Esophagus squamous epithelium (tissue), 5 donors: ENCODE measurements around the gene ADH1A. TPM values are rescaled to one million over a fixed set of nuclear protein-coding genes. Genes with fewer than 3 reads are reported as not detected.

ENCODE experiments used
- DNase-seq: peaks from one replicate; lab custom pipeline; 2025; lab: John Stamatoyannopoulos, UW
- H3K27ac ChIP-seq, 4 donors: fragments of 200-600 bp; sonication (generic); one replicate each; pipeline ENCODE4 v1.5.1; 2016 to 2019; ENCODE audit warnings: mild to moderate bottlenecking in 1 of 4
- H3K27me3 ChIP-seq, 4 donors: fragments of 200-600 bp; sonication (generic); 1 replicate in 3 of 4; 2 replicates in 1 of 4; pipeline versions ENCODE4 v1.5.1 to v1.6.0; 2017 to 2021; ENCODE audit warnings: antibody characterized with exemption in 1 of 4
- H3K36me3 ChIP-seq, 3 donors: fragments of 200-600 bp; sonication (generic); one replicate each; pipeline ENCODE4 v1.5.1; 2016 to 2019
- H3K4me1 ChIP-seq, 3 donors: fragments of 200-600 bp; sonication (generic); one replicate each; pipeline ENCODE4 v1.5.1; 2017 to 2019
- H3K4me3 ChIP-seq, 4 donors: fragments of 200-600 bp; sonication (generic); 1 replicate in 3 of 4; 2 replicates in 1 of 4; pipeline ENCODE4 v1.5.1; 2016 to 2019; ENCODE audit warnings: mild to moderate bottlenecking in 2 of 4, moderate library complexity in 1 of 4
- H3K9me3 ChIP-seq, 3 donors: fragments of 200-600 bp; sonication (generic); one replicate each; pipeline ENCODE4 v1.5.1; 2016 to 2019
- CTCF ChIP-seq, 6 experiments: fragments of 450-650 bp in 4 of 6; fragments of 200-600 bp in 2 of 6; sonication (generic) in 2 of 6; IDR thresholded peaks; one replicate each; pipeline ENCODE4 v1.5.1; 2016 to 2019; ENCODE audit warnings: antibody characterized with exemption in 6 of 6, mild to moderate bottlenecking in 4 of 6, moderate library complexity in 4 of 6
- POLR2A ChIP-seq, 4 donors: fragments of 450-650 bp; IDR thresholded peaks; one replicate each; pipeline ENCODE4 v1.6.1; 2017; ENCODE audit warnings: antibody characterized with exemption in 4 of 4, mild to moderate bottlenecking in 4 of 4, moderate library complexity in 3 of 4
- WGBS, 2 donors: methylation state at CpG; one replicate each; pipeline ENCODE4 v1.1.5; 2018; 5-methylcytosine and 5-hydroxymethylcytosine counted together
- intact Hi-C: fragments of 100-400 bp; cut with DNase I; formaldehyde crosslinking; loops from one replicate; pipeline ENCODE4 v1.15.0; 2022
- total RNA-seq, 4 donors: library from RNA; depleted of rRNA; stranded (reverse); fragments of >200 nt; gene quantifications; one replicate each; pipeline ENCODE4 v1.1.0, GENCODE V29; 2016
- donor health status: DM: yes; HTN: yes; CAD: no.

The ADH1A gene
- not detected for total RNA-seq

GRCh38 chr4:99290848-99291786 lies at the start of gene ADH1A:
Gene ADH1A (minus strand): TSS chr4:99290985. CDS start chr4:99290914, 71 bp downstream.
- intact Hi-C loops = no loop called here
- WGBS, 2 donors = 19 to 67% methylated on average over 1 to 3 of the region's 3 CpGs
- H3K4me1 ChIP-seq = peaks cover 0 to 3% (median 0%) of the 10 kb centered on the region in 3 donors
- no peaks in the 10 kb centered on the region for H3K36me3 ChIP-seq
- H3K9me3 ChIP-seq = no peaks in the 10 kb centered on the region
- no peak for DNase-seq
- no peaks in the 10 kb centered on the region for H3K27me3 ChIP-seq
- no peak within 1 kb of the TSS for H3K4me3 ChIP-seq
- TF ChIP-seq CTCF (IDR thresholded peaks at IDR 0.05) = no peak
- no peak for TF ChIP-seq POLR2A (IDR thresholded peaks at IDR 0.05)
- H3K27ac ChIP-seq = no peak within 1 kb of the TSS

GRCh38 chr4:99339172-99339571 lies 48.4 kb upstream of the ADH1A start:
- Histone ChIP-seq H3K4me3 (no peak overlapping the region), H3K4me1 (no peaks in the 10 kb centered on the region), H3K27me3 (no peaks in the 10 kb centered on the region), H3K27ac (no peak overlapping the region), H3K36me3 (no peaks in the 10 kb centered on the region), H3K9me3 (no peaks in the 10 kb centered on the region)
- WGBS, 2 donors = 89 to 91% methylated on average over 3 of the region's 3 CpGs
- no peak for DNase-seq
- TF ChIP-seq CTCF (IDR thresholded peaks at IDR 0.05) = no peak
- no peak for TF ChIP-seq POLR2A (IDR thresholded peaks at IDR 0.05)
- intact Hi-C loops = no loop called here

- Histone ChIP-seq H3K36me3 (no peaks in the 10 kb centered on the region), H3K27ac (no peak overlapping the region), H3K27me3 (no peaks in the 10 kb centered on the region), H3K4me1 (no peaks in the 10 kb centered on the region), H3K4me3 (no peak overlapping the region), H3K9me3 (no peaks in the 10 kb centered on the region)
- intact Hi-C loops = no loop called here
- WGBS, 2 donors = 52 to 72% methylated on average over 4 of the region's 4 CpGs
- no peak for TF ChIP-seq POLR2A (IDR thresholded peaks at IDR 0.05)
- TF ChIP-seq CTCF (IDR thresholded peaks at IDR 0.05) = no peak
- no peak for DNase-seq
These were observed 45.8 kb upstream of the ADH1A start for GRCh38 chr4:99336553-99336952.

- intact Hi-C loops = no loop called here
- no peak for TF ChIP-seq CTCF (IDR thresholded peaks at IDR 0.05)
- no peak for TF ChIP-seq POLR2A (IDR thresholded peaks at IDR 0.05)
- H3K27me3 ChIP-seq = no peaks in the 10 kb centered on the region
- no peaks in the 10 kb centered on the region for H3K36me3 ChIP-seq
- no peak for DNase-seq
- no peaks in the 10 kb centered on the region for H3K9me3 ChIP-seq
- H3K4me3 ChIP-seq = no peak overlapping the region
- H3K27ac ChIP-seq = no peak overlapping the region
- no peaks in the 10 kb centered on the region for H3K4me1 ChIP-seq
- WGBS, 2 donors = 55 to 79% methylated on average over 1 of the region's 1 CpG
These were observed 44.1 kb upstream of the ADH1A start for GRCh38 chr4:99334880-99335279.

- H3K36me3 ChIP-seq = no peaks in the 10 kb centered on the region
- TF ChIP-seq POLR2A (IDR thresholded peaks at IDR 0.05) (no peak), CTCF (IDR thresholded peaks at IDR 0.05) (no peak)
- intact Hi-C loops = no loop called here
- H3K4me3 ChIP-seq = no peak overlapping the region
- no peaks in the 10 kb centered on the region for H3K27me3 ChIP-seq
- H3K27ac ChIP-seq = peak overlapping the region in 2 of 4 donors; percentile 48 to 61
- 62 to 85% methylated on average over 3 of the region's 3 CpGs for WGBS, 2 donors
- H3K9me3 ChIP-seq = peaks cover 0 to 16% (median 0%) of the 10 kb centered on the region in 3 donors
- H3K4me1 ChIP-seq = peaks cover 0 to under 1% (median 0%) of the 10 kb centered on the region in 3 donors
- DNase-seq = no peak
These were observed 39.9 kb upstream of the ADH1A start for GRCh38 chr4:99330648-99331047.
